Measurements from ENCODE around the gene ZBTB44.

The ZBTB44 gene

DNA sequence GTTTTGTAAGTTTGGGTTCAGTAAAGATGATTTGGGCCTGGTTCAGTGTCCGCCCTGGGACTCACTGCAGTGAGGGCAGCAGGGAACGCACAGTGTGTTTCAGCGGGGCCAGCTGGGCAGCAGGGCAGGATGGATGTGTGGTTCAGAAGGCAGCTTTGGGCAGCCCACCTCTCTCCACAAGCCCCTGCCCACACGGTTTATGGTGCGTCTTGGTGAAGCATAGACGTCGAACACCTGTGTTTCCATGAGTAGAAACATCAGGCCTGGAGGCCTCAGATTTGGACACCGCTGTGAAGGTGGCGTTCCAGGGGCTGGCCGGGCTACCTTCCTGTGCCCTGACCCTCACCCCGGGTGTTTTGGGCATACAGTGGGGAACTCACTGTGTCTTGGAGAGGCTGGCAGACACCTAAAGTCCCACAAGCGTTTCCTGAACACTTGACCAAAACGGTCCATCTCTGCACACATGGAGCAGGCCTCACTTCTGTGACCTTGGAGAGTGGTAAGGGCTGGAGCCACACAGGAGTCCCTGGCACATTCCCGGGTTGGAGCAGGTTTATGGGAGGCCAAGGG lies 96.1 kb downstream of the ZBTB44 start:
- TF ChIP-seq, protein P1, sequence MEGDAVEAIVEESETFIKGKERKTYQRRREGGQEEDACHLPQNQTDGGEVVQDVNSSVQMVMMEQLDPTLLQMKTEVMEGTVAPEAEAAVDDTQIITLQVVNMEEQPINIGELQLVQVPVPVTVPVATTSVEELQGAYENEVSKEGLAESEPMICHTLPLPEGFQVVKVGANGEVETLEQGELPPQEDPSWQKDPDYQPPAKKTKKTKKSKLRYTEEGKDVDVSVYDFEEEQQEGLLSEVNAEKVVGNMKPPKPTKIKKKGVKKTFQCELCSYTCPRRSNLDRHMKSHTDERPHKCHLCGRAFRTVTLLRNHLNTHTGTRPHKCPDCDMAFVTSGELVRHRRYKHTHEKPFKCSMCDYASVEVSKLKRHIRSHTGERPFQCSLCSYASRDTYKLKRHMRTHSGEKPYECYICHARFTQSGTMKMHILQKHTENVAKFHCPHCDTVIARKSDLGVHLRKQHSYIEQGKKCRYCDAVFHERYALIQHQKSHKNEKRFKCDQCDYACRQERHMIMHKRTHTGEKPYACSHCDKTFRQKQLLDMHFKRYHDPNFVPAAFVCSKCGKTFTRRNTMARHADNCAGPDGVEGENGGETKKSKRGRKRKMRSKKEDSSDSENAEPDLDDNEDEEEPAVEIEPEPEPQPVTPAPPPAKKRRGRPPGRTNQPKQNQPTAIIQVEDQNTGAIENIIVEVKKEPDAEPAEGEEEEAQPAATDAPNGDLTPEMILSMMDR (conservative IDR thresholded peaks at IDR 0.05; ENCODE audit: low read depth, low read length), result no peak
- DNase-seq (ENCODE audit: low read depth), result no peak
- no peak overlapping the region for H3K4me3 ChIP-seq (ENCODE audit: low read length)

DNA sequence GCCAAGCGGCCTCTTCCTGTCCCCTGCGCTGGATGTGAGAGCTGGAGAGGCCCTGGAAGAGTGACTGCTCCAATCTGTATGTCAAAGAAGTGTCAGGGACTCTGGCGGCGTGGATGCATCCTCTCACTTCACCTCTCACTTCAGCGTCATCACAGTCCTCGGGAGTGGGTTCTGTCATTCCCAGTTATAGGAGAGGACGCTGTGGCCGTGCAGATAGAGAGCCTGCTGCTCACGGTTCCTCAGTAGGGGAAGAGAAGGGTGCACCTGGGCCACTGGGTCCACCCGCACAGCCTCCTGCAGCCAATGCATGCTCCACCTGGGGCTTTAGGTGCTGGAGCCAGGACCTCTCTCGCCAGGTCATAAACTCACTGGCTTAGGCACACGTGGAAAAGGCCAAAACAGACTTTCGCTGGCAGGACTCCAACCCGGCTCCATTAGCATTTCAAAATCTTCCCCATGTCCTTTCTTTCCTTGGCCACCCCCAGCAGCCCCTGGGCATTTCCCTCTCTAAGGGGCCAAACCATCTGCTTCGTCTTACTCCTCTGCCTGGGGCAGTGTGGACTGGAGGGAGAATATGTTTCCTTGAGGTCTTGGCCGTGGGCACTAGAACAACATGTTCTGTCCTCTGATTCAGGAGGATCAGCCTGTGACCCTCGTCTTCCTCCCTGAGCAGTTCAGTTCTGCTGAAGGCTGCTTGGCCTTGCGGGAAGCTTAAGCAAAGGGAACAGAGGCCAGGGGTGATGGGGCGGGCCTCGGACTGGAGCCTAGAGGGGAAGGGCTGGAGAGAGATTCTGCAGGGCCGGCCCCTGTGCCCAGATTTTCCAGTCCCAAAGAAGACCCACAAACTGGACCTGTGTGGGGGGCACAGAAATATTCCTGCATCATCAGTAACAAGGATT lies 97.3 kb downstream of the ZBTB44 start:
- TF ChIP-seq, protein P1 (conservative IDR thresholded peaks at IDR 0.05; ENCODE audit: low read depth, low read length), result no peak
- H3K4me3 ChIP-seq (ENCODE audit: low read length), result no peak overlapping the region
- DNase-seq (ENCODE audit: low read depth), result no peak

DNA sequence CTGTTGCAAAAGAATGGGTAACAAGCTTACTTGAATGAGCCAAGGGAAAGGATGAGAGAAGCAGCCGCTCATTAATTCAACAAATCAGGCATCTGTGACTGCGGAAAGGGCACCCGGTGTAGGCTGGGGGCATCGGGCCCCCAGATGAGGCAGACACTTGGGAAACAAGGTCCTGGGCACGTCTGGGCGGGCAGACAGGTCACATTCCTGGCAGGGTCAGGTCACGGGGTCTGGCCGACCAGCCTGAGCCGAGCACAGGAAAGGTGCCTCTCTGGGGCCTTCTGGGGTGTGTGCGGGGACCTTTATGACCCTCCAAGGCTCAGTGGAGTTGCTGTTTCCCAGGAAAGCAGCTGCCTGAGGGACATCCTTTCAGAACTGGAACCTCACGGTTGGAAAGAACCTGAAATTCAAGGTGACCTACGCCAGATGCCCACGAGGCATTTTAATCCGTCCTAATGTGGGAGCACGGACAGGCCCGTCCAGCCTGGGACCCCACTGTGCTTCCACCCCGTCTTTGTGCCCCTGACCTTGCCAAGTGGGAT lies 98.1 kb downstream of the ZBTB44 start:
- H3K4me3 ChIP-seq (ENCODE audit: low read length), result no peak overlapping the region
- DNase-seq (ENCODE audit: low read depth), result no peak
- TF ChIP-seq, protein P1 (conservative IDR thresholded peaks at IDR 0.05; ENCODE audit: low read depth, low read length), result no peak

DNA sequence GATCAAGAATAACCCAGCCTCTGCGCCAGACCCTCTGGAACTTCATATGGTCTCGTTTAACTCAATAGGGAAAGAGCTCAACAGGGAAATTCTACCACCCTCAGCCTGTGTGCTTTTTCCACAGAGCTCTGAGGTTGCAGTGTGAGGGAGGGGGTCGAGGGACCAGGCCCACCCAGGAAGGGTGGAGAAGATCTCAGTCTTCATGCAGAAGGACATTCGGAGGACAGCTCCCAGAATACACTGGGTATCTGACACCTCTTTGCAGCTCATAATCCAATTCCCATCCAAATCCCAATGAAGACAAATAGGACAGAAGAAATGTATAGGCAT lies 98.5 kb downstream of the ZBTB44 start:
- TF ChIP-seq, protein P1 (conservative IDR thresholded peaks at IDR 0.05; ENCODE audit: low read depth, low read length), result no peak
- DNase-seq (ENCODE audit: low read depth), result no peak

DNA sequence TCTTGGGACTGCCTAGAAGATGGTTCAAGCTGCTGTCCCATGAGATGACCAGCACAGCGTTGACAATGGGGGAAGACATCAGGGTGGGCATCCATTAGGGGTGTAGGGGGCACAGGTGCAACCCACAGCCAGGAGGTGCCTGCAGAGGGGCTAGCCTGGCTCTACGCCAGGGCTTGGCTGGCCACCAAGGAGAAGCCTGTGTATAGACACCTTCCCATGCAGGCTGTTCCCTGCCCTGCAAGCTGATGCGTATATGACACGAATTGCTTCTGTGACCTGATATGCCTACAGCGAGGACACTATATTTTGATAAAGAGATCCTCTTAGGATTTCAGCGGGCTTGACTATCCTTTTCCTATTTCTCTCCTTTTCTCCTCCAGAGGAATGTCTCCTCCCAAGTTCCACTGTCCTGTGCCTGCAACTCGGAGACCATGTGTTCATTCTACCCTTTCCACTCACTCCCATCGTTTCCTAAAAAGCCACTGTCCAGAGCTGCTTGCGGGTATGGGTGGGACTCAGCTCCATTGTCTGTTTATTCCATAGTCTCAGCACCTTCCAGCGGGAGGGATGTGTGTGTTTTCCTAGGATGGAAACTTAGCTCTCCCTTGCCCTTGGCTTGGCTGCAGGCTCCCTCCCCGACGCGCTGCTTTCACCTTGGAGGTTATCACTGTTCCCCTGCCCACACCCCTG lies 99.0 kb downstream of the ZBTB44 start:
- no peak for DNase-seq (ENCODE audit: low read depth)
- TF ChIP-seq, protein P1 (conservative IDR thresholded peaks at IDR 0.05; ENCODE audit: low read depth, low read length), result no peak
- H3K4me3 ChIP-seq (ENCODE audit: low read length), result no peak overlapping the region

More for the DNA sequence above, 98.5 kb downstream of the ZBTB44 start:
- no peak overlapping the region for H3K4me3 ChIP-seq (ENCODE audit: low read length)

DNA sequence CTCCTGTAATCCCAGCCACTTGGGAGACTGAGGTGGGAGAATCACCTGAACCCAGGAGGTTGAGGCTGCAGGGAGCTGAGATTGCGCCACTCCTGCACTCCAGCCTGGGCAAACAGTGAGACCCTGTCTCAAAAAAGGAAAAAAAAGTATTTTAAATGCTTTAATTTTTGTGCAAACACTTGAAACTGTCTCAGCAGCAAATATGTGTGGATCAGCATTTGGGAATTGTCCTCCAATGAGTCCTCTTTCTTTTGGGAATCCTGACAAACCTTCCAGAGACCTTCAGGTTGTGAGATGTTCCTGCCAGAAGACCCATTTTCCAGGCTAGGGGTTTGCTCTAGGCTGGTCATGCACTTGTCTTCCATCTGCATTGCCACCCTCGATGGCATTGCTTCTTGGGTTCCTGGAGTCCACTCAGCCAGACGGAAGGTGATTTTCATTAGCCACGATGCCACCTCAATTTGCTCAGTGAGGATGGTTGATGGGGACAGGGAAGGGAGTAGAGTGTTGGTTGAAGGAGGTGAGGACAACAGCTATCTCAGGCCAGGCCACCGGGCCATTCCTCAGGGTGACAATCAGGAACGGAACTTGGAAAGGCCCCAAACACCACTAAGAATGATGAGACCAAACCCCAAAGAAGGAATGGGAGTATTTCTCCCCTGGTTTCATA lies 99.7 kb downstream of the ZBTB44 start:
- TF ChIP-seq, protein P1 (conservative IDR thresholded peaks at IDR 0.05; ENCODE audit: low read depth, low read length), result no peak
- H3K4me3 ChIP-seq (ENCODE audit: low read length), result no peak overlapping the region
- no peak for DNase-seq (ENCODE audit: low read depth)
